Hindlimb muscle (tissue), 1 donor: Measurements from ENCODE around the gene KLHL17. TPM values are rescaled to one million over a fixed set of nuclear protein-coding genes. Genes with fewer than 3 reads are reported as not detected.
"Not testable (repeated sequence)": the region's sequence is repeated elsewhere in the genome, so short reads cannot be mapped to it uniquely, and the experiment has no call there.

ENCODE experiments used
- DNase-seq: peaks from one replicate; pipeline ENCODE4 v3.0.0-alpha.2; 2013
- polyA plus RNA-seq: library from polyadenylated mRNA; unstranded; fragments of 120-200 nt; gene quantifications from one replicate; pipeline ENCODE4 v1.2.1, GENCODE V29; 2013; ENCODE audit not compliant: insufficient read length

KLHL17 gene
- polyA plus RNA-seq, 1 donor: 6.0 TPM

GRCh38 chr1:937521-937920, 22.9 kb upstream of the KLHL17 start:
- no peak for DNase-seq

DNA sequence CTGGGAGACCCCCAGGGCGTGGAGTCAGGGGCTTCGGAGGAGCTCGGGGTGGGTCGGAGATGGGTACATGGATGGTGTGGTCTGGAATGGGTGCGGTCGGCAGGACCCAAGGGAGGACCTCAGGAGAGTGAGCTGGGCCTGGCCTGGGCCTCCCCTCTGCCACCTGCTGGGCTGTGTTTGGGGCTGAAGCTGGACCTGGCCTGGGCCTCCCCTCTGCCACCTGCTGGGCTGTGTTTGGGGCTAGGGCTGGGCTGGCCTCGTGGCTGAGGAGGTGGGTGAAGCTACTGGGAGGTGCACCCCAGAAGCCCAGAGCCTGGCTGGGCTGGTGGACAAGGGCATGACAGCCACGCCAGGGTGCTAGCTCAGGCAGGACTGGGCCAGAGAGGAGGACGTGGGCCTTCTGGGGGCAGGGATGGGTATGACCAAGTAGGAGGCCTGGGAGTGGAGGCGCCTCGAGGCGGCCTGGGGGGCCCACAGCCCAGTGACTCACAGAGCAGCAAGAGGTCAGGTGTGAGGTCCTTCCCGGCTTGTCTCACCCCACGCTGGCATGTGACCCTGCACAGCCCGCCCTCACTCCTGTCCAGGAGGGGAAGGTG, 22.2 kb upstream of the KLHL17 start:
- no peak for DNase-seq

DNA sequence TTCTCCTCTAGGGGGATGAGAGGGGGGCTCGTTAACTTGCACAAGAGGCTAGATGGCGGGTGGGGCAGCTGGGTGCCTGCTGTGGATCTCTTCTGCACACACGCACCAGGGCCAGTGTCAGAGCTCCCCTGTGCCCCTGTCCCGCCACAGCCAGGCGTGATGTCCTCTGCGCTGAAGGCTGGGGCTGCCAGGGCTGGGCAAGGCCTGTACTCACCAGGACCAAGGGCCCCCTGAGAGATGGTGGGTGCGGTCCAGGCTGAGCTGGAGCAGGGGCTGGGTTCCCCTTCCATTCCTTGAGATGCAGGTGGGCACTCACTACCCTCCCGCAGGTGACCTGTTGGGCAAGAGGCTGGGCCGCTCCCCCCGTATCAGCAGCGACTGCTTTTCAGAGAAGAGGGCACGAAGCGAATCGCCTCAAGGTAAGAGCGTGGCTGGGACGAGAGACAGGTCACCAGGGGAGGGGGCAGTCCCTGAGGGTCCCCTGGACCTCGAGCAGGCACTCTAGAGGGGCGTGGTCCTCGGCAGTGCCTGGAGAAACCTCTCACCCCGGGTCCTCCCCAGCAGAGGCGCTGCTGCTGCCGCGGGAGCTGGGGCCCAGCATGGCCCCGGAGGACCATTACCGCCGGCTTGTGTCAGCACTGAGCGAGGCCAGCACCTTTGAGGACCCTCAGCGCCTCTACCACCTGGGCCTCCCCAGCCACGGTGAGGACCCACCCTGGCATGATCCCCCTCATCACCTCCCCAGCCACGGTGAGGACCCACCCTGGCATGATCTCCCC, 21.5 kb upstream of the KLHL17 start:
- DNase-seq: no peak

GRCh38 chr1:939511-940106, 20.8 kb upstream of the KLHL17 start:
- DNase-seq: no peak

DNA sequence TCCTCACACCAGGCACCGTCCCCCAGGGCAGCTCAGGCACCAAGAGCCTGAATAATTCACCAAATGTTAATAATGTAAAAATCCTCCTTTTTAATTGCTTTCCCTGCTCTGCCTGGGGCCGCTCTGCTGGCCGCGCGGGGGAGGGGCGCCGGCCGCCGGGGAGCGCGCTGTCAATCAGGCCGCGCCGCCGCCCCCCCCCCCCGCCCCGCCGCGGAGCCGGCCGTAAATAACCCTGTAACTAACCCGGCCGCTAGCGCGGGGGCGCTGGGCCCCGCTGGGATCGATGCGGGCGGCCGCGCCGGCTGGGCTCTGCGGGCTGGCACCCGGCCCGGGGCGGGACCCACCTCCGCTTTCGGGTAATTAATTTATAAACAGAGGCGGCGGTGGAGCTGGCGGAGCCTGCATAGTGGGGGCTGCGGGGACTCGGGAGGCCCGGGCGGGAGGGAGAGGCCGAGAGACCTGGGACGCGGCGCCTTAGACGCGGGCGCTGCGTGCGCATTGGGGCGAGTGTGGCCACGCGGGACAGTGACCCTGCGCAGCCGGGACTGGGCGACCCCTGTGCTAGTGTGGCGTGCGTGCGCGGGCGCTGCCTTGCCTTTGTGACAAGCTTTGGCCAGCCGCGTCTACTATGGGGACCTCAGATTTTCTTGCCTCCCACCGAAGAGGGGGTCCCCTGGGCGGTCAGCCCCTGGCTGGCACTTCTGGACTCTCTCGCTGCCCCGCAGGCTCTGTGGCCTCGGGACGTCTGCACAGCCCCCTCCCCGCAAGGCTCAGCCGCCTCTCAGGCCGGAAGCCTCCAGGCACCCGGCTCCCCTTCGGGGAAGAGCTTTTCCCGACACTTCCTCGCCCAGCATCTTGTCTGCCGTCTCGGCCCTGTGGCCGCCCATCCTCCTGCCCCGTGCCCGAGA, 20.0 kb upstream of the KLHL17 start:
- peak; percentile 69 for DNase-seq

- no peak for DNase-seq
Measured at GRCh38 chr1:941015-941587, 19.3 kb upstream of the KLHL17 start.

GRCh38 chr1:941588-942383, 18.6 kb upstream of the KLHL17 start:
- DNase-seq: peak; percentile 83

GRCh38 chr1:942411-942821, 18.0 kb upstream of the KLHL17 start:
- no peak for DNase-seq

DNA sequence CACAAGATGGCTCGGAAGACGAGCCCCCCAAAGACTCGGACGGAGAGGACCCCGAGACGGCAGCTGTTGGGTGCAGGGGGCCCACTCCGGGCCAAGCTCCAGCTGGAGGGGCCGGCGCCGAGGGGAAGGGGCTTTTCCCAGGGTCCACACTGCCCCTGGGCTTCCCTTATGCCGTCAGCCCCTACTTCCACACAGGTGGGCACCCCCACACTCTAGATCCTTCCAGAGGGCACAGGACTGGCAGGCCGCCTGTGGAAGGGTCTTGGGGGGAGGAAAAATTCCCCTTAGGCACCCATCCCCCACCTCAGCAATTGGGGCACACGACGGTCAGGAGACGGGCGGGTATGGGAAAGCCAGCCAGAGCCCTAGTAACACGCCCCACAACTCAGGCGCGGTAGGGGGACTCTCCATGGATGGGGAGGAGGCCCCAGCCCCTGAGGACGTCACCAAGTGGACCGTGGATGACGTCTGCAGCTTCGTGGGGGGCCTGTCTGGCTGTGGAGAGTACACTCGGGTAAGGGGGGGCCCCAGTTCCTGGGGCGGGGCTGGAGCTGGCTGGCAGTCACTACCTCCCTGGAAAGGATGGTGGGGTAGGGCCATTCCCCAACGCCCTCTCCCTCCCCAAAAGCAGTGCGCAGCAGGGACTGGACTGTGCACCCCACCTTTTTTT, 17.4 kb upstream of the KLHL17 start:
- DNase-seq: no peak

- DNase-seq: no peak
Measured at GRCh38 chr1:943545-944340, 16.6 kb upstream of the KLHL17 start.

- DNase-seq: peak; percentile 61
Measured at GRCh38 chr1:944341-945325, 15.8 kb upstream of the KLHL17 start.

- no peak for DNase-seq
Measured at GRCh38 chr1:945688-946556, 14.5 kb upstream of the KLHL17 start.

DNA sequence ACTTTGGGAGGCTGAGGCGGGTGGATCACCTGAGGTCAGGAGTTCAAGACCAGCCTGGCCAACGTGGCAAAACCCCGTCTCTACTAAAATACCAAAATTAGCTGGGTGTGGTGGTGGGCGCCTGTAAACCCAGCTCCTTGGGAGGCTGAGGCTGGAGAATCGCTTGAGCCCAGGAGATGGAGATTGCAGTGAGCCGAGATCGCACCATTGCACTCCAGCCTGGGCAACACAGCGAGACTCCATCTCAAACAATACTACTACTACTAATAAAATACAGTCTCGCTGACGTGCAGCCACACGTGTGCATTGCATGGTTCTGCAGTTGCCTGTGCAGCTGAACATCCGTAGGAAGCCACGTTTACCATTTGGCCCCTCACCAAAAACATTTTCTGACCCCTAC, 13.6 kb upstream of the KLHL17 start:
- not testable (repeated sequence) for DNase-seq

DNA sequence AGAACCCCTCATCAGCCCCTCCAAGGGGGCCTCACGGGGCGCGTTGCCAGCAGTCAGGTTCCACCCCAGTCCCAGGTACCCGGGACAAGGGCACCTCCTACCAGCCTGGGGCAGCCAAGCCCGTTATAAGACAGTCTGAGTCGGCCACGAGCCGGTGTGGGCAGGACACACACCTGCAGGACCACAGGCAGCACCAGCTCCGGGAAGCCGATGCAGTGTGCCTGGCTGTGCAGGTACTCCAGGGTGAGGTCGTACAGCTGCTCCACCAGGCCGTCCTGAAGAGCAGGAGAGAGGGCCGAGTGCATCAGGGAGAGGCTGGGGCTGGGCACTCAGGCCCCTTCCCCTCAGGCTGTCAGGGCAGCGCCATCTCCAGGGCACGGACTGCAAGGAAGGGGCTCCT, 12.4 kb upstream of the KLHL17 start:
- no peak for DNase-seq

GRCh38 chr1:950268-950667, 10.1 kb upstream of the KLHL17 start:
- DNase-seq: no peak

GRCh38 chr1:950881-951280, 9.5 kb upstream of the KLHL17 start:
- no peak for DNase-seq

DNA sequence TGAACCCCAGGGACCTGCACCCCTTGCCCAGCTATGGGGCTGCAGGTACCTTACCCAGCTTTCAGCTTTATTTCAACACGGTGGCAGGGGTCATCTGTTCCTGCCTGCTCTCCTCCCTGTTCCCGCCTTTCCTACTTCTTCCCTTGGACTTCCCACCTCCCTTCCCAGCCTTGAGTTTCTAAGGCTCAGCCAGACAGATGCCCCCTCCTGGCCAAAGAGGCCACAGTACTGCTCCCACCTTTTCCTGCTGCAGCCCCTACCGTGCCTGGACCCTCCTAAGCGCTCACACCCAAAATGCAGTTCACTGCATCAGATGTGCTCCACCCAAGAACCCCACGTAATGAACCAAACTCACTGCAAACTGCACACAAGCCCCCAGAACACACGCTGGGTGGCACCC, 9.0 kb upstream of the KLHL17 start:
- no peak for DNase-seq

DNA sequence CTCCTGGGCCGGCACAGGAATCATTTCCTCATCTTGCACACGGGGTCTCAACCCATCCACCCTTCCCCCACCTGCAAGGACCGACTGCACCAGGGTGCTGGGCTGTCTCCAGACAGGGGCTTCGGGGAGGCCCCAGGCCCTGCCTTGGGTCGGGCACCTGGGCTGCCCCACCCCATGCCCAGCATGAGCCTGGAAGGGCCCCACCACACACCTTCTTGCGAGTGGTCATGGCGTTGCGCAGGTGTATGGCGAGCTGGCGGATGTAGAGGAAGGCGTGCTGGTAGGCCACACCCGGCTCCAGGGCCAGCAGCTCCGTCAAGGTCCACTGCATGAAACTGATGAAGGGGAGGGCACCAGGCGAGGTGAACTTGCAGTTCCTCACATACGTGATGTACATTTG, 8.2 kb upstream of the KLHL17 start:
- DNase-seq: no peak
